Measurements from ENCODE around the gene ZNF12. TPM values are rescaled to one million over a fixed set of nuclear protein-coding genes. Genes with fewer than 3 reads are reported as not detected.
A peak's percentile ranks its signal among the peaks of the same experiment; 100 is the strongest.

The ZNF12 gene
- total and polyA plus RNA-seq, 10 of the 15 experiments (the other 5 are each of a cell fraction or from before 2014, with no cell fraction given) = 6.7 to 38.1 (median 14.4) TPM

- TF ChIP-seq CUX1 (IDR thresholded peaks at IDR 0.05; ENCODE audit: insufficient replicate concordance, low read depth, low read length) = no peak
- peak; percentile 99 for TF ChIP-seq NRF1 (conservative IDR thresholded peaks at IDR 0.05; ENCODE audit: low read depth, low read length)
- TF ChIP-seq NR2C2 (IDR thresholded peaks at IDR 0.05; ENCODE audit: borderline replicate concordance, control insufficient read depth, insufficient read length, low read depth) = no peak
- peak; percentile 38; the same call in 1 of the 2 replicates for TF ChIP-seq ATF7 (IDR thresholded peaks at IDR 0.05; ENCODE audit: low read depth)
- no peak for TF ChIP-seq SKIL (IDR thresholded peaks at IDR 0.05; ENCODE audit: low read depth, poor library complexity, severe bottlenecking)
- TF ChIP-seq IRF5 (IDR thresholded peaks at IDR 0.05; ENCODE audit: borderline replicate concordance) = no peak
- no peak for TF ChIP-seq ZBTB33 (IDR thresholded peaks at IDR 0.05)
- no peak for TF ChIP-seq ATF2 (IDR thresholded peaks at IDR 0.05; ENCODE audit: low read length)
- TF ChIP-seq ZNF384 (IDR thresholded peaks at IDR 0.05; ENCODE audit: borderline replicate concordance, low read depth, low read length) = no peak
- TF ChIP-seq SIN3A (IDR thresholded peaks at IDR 0.05; ENCODE audit: low read depth, low read length) = 0 out of 2 replicates have a peak, but pooled peaks have one; percentile 23
- peak; percentile 95 for TF ChIP-seq NR2F1 (conservative IDR thresholded peaks at IDR 0.05)
- peak; percentile 41 for TF ChIP-seq MEF2B (IDR thresholded peaks at IDR 0.05; ENCODE audit: partially characterized antibody, poor library complexity, severe bottlenecking)
- no peak for TF ChIP-seq BCL11A (IDR thresholded peaks at IDR 0.05; ENCODE audit: low read depth, low read length)
- TF ChIP-seq SPI1 (IDR thresholded peaks at IDR 0.05; ENCODE audit: borderline replicate concordance, insufficient read depth, low read depth, low read length) = no peak
- TF ChIP-seq IKZF2 (IDR thresholded peaks at IDR 0.05) = no peak; a peak in 2 of 4 replicates
- TF ChIP-seq PAX5 (IDR thresholded peaks at IDR 0.05; ENCODE audit: borderline replicate concordance, low read depth, low read length) = peak; percentile 22; the same call in 1 of the 2 replicates
Observed at GRCh38 chr7:6706666-6707407, at the start of gene ZNF12 (continued).

Data from GM12878 (cell line).